Suprapubic skin (tissue), 4 donors: ENCODE measurements around the gene SRMS. TPM values are rescaled to one million over a fixed set of nuclear protein-coding genes. Genes with fewer than 3 reads are reported as not detected.

Experiments
- DNase-seq, 2 donors: peaks; one replicate each; pipeline ENCODE4 v3.0.0-alpha.2; 2019; ENCODE audit warnings: low spot score in 2 of 2
- H3K27ac ChIP-seq: fragments of 200-600 bp; sonication (generic); one replicate; pipeline ENCODE4 v1.5.1; 2019
- H3K27me3 ChIP-seq: fragments of 200-600 bp; sonication (generic); one replicate; pipeline ENCODE4 v1.5.1; 2019
- H3K36me3 ChIP-seq: fragments of 200-600 bp; sonication (generic); one replicate; pipeline ENCODE4 v1.5.1; 2019
- H3K4me1 ChIP-seq: fragments of 200-600 bp; sonication (generic); one replicate; pipeline ENCODE4 v1.5.1; 2019
- H3K4me3 ChIP-seq: fragments of 200-600 bp; sonication (generic); one replicate; pipeline ENCODE4 v1.5.1; 2019; ENCODE audit warnings: mild to moderate bottlenecking
- H3K9me3 ChIP-seq: fragments of 200-600 bp; sonication (generic); one replicate; pipeline ENCODE4 v1.5.1; 2019
- EP300 ChIP-seq: sonication (generic); formaldehyde crosslinking; IDR thresholded peaks from one replicate; pipeline ENCODE4 v1.6.1; 2017; ENCODE audit warnings: antibody characterized with exemption
- POLR2A ChIP-seq, 2 donors: fragments of 450-650 bp; IDR thresholded peaks; one replicate each; pipeline ENCODE4 v1.6.1; 2017; ENCODE audit warnings: antibody characterized with exemption in 2 of 2, mild to moderate bottlenecking in 2 of 2, moderate library complexity in 2 of 2
- POLR2AphosphoS5 ChIP-seq, 3 donors: sonication (generic); formaldehyde crosslinking; IDR thresholded peaks; one replicate each; pipeline ENCODE4 v1.6.1; 2017; ENCODE audit warnings: antibody characterized with exemption in 3 of 3
- WGBS: methylation state at CpG from one replicate; pipeline ENCODE4 v1.1.5; 2018; 5-methylcytosine and 5-hydroxymethylcytosine counted together
- total RNA-seq, 4 donors: library from RNA; depleted of rRNA; stranded (reverse); fragments of >200 nt; gene quantifications; one replicate each; pipeline ENCODE4 v1.1.0, GENCODE V29; 2016
- TF ChIP-seq, protein P1 (sequence below), 2 donors: fragments of 200-600 bp in 1 of 2; fragments of 450-650 bp in 1 of 2; sonication (generic) in 1 of 2; IDR thresholded peaks; one replicate each; pipeline ENCODE4 v1.5.1; 2016 to 2019; ENCODE audit warnings: antibody characterized with exemption in 2 of 2, mild to moderate bottlenecking in 1 of 2, moderate library complexity in 1 of 2

Gene SRMS
- total RNA-seq, 4 donors from 2014 or later: 1.3 TPM; not detected in 3

DNA sequence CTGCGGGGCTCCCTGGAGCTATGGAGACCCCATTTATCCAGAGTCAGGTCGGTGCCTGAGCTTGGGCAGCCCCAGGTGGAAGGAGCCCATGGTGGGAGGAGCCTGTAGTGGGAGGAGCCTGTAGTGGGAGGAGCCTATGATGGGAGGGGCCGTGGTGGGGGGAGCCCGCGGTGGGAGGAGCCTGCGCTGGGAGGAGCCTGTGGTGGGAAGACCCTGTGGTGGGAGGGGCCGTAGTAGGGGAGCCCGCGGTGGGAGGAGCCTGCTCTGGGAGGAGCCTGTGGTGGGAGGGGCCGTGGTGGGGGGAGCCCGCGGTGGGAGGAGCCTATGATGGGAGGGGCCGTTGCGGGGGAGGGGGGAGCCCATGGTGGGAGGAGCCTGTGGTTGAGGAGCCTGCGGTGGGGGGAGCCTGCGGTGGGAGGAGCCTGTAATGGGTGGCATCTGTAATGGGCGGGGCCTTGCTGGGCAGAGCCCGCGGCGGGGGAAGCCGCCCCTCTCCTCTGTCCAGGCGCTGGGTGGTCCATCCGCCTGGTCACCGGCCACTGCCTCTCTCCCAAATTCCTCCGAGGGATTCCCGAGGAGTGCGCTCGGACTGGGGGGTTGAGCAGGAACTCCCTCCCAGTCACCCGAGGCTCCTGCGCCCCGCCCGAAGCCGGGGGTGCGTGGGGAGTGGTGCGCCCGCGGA lies 5.8 kb upstream of the SRMS start:
- DNase-seq: peak; percentile 94 to 95
- no peak for TF ChIP-seq POLR2AphosphoS5 (IDR thresholded peaks at IDR 0.05)
- TF ChIP-seq POLR2A (IDR thresholded peaks at IDR 0.05): no peak
- TF ChIP-seq EP300: no peak
- TF ChIP-seq, protein P1, sequence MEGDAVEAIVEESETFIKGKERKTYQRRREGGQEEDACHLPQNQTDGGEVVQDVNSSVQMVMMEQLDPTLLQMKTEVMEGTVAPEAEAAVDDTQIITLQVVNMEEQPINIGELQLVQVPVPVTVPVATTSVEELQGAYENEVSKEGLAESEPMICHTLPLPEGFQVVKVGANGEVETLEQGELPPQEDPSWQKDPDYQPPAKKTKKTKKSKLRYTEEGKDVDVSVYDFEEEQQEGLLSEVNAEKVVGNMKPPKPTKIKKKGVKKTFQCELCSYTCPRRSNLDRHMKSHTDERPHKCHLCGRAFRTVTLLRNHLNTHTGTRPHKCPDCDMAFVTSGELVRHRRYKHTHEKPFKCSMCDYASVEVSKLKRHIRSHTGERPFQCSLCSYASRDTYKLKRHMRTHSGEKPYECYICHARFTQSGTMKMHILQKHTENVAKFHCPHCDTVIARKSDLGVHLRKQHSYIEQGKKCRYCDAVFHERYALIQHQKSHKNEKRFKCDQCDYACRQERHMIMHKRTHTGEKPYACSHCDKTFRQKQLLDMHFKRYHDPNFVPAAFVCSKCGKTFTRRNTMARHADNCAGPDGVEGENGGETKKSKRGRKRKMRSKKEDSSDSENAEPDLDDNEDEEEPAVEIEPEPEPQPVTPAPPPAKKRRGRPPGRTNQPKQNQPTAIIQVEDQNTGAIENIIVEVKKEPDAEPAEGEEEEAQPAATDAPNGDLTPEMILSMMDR (IDR thresholded peaks at IDR 0.05): no peak
- peaks cover 16% of the 10 kb centered on the region for H3K27me3 ChIP-seq
- H3K36me3 ChIP-seq: no peaks in the 10 kb centered on the region
- H3K4me1 ChIP-seq: peaks cover 24% of the 10 kb centered on the region
- WGBS: 0% methylated on average over 10 of the region's 37 CpGs
- no peak overlapping the region for H3K27ac ChIP-seq
- H3K9me3 ChIP-seq: no peaks in the 10 kb centered on the region
- peak overlapping the region; percentile 57 for H3K4me3 ChIP-seq

DNA sequence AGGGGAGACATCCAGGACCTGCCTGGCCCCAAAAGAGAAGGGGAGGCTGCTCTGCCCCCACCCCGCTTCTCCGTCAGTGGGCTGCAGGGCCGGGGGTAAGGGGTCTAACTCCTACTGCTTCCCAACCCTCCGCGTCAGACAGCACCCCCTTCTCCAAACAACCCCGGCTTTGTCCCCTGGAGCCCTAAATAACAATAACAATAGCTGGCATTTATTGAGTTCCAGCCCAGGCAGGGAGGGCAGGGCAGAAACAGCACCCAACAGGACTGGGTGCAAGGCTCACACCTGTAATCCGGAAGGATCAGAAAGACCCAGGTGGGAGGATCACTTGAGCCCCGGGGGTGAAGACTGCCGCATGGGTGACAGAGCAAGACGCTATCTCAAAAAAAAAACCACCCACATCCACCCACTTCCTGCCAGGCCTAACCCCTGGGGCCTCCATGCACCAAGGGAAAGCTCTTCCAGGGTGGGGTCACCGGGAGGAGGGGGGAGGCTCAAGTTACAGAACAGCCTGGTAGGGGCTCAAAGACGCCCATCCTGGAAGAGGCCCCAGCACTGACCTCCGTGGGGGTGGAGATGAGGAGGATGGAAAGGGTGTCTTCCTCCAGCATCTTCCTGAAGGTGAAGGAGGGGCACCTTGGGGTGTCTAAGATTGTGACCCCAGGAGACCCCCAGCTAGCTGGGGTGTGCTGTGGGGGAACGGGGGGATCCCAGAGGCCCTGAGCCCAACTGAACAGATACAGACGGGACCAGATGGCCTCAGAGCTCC lies 5.1 kb upstream of the SRMS start:
- no peak for DNase-seq
- WGBS: 35% methylated on average over 14 of the region's 15 CpGs
- no peak overlapping the region for H3K4me3 ChIP-seq
- TF ChIP-seq, protein P1 (IDR thresholded peaks at IDR 0.05): no peak
- TF ChIP-seq POLR2AphosphoS5 (IDR thresholded peaks at IDR 0.05) (no peak), POLR2A (IDR thresholded peaks at IDR 0.05) (no peak)
- peaks cover 23% of the 10 kb centered on the region for H3K27me3 ChIP-seq
- no peak overlapping the region for H3K27ac ChIP-seq
- no peaks in the 10 kb centered on the region for H3K36me3 ChIP-seq
- peaks cover 26% of the 10 kb centered on the region for H3K4me1 ChIP-seq
- no peaks in the 10 kb centered on the region for H3K9me3 ChIP-seq

DNA sequence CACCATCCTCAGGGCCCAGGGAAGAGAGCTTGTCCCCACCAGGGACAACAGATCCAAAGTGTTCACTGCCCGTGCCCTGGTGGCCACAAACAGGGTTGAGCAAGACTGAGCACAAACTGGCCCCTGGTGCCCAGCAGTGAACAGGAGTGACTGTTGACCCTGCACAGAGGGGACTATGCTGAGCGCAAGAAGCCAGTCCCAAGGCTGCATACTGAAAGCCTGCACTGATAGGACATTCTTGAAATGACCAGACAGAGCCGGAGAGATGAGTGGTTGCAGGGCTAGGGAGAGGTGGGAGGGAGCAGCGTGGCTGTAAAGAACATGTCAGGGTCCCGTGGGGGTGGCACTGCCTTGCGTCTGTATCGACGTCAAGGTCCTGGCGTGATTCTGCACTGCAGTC lies 3.5 kb upstream of the SRMS start:
- Histone ChIP-seq H3K4me3 (no peak overlapping the region), H3K9me3 (no peaks in the 10 kb centered on the region), H3K27ac (no peak overlapping the region), H3K27me3 (peaks cover 38% of the 10 kb centered on the region), H3K4me1 (peaks cover 29% of the 10 kb centered on the region), H3K36me3 (no peaks in the 10 kb centered on the region)
- DNase-seq: no peak
- 50% methylated on average over 9 of the region's 9 CpGs for WGBS
- TF ChIP-seq, protein P1 (IDR thresholded peaks at IDR 0.05): no peak

DNA sequence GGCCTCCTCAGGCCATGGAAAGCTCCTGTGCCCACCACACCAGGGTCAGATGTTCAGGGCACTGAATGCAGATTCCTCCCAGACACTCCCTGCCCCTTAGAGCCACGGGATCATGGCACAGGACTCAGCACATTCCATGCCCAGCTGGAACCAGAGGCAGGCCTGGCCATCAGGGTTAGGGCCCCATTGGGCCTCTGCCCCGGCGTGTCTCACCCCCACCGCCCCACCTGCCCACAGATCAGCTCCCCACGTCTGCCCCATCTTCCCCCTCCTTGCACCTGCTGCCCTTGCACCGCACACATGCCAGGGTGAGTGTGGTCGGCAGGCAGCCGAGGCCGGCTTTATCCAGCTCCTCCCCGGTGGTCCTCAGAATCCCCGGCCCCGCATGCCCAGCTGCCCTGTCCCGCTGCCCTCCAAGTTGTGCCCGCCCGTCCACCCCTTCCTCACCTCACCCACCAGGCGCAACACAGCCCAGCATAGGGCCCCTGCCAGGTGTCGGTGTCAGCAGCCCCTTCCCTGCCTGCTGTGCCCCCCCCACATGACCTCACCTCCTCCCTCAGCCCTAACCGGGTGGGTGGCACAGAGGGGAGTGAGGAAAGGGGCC lies 2.2 kb upstream of the SRMS start:
- peaks cover 41% of the 10 kb centered on the region for H3K27me3 ChIP-seq
- DNase-seq: no peak
- H3K9me3 ChIP-seq: no peaks in the 10 kb centered on the region
- no peak for TF ChIP-seq POLR2AphosphoS5 (IDR thresholded peaks at IDR 0.05)
- TF ChIP-seq, protein P1 (IDR thresholded peaks at IDR 0.05): no peak
- no peak for TF ChIP-seq POLR2A (IDR thresholded peaks at IDR 0.05)
- TF ChIP-seq EP300: no peak
- no peak overlapping the region for H3K4me3 ChIP-seq
- H3K27ac ChIP-seq: no peak overlapping the region
- peaks cover 34% of the 10 kb centered on the region for H3K4me1 ChIP-seq
- 84% methylated on average over 16 of the region's 18 CpGs for WGBS
- H3K36me3 ChIP-seq: no peaks in the 10 kb centered on the region

GRCh38 chr20:63549019-63549418 lies 1.5 kb upstream of the SRMS start:
- WGBS: 49% methylated on average over 4 of the region's 25 CpGs
- Histone ChIP-seq H3K4me3 (no peak overlapping the region), H3K27ac (no peak overlapping the region), H3K27me3 (peaks cover 41% of the 10 kb centered on the region), H3K9me3 (no peaks in the 10 kb centered on the region), H3K4me1 (peaks cover 28% of the 10 kb centered on the region), H3K36me3 (no peaks in the 10 kb centered on the region)
- TF ChIP-seq, protein P1 (IDR thresholded peaks at IDR 0.05): no peak
- TF ChIP-seq POLR2AphosphoS5 (IDR thresholded peaks at IDR 0.05) (no peak), EP300 (no peak), POLR2A (IDR thresholded peaks at IDR 0.05) (no peak)
- DNase-seq: no peak
